Parathyroid adenoma (tissue), 2 donors: ENCODE results near the gene SEC31A.

ENCODE experiments used
- H2AFZ ChIP-seq: fragments of 300-600 bp; sonication (generic); one replicate; pipeline ENCODE4 v1.7.0; 2017; ENCODE audit warnings: antibody characterized with exemption, mild to moderate bottlenecking
- H3K27ac ChIP-seq: fragments of 300-600 bp; sonication (generic); one replicate; pipeline ENCODE4 v1.7.0; 2017
- H3K27me3 ChIP-seq: fragments of 300-600 bp; sonication (generic); one replicate; pipeline ENCODE4 v1.7.0; 2017; ENCODE audit warnings: low read length; ENCODE audit not compliant: control insufficient read depth, insufficient read depth
- H3K36me3 ChIP-seq: fragments of 300-600 bp; sonication (generic); one replicate; pipeline ENCODE4 v1.7.0; 2017; ENCODE audit warnings: low read length; ENCODE audit not compliant: control insufficient read depth, insufficient read depth
- H3K4me1 ChIP-seq: fragments of 300-600 bp; sonication (generic); one replicate; pipeline ENCODE4 v1.7.0; 2017; ENCODE audit warnings: control low read depth
- H3K4me2 ChIP-seq: fragments of 300-600 bp; sonication (generic); one replicate; pipeline ENCODE4 v1.7.0; 2017; ENCODE audit warnings: low read length
- H3K4me3 ChIP-seq: fragments of 300-600 bp; sonication (generic); one replicate; pipeline ENCODE4 v1.7.0; 2017; ENCODE audit warnings: low read depth, low read length
- H3K79me2 ChIP-seq: fragments of 300-600 bp; sonication (generic); one replicate; pipeline ENCODE4 v1.7.0; 2017; ENCODE audit warnings: control low read depth
- H3K9ac ChIP-seq: fragments of 300-600 bp; sonication (generic); one replicate; pipeline ENCODE4 v1.7.0; 2017; ENCODE audit warnings: mild to moderate bottlenecking
- H3K9me3 ChIP-seq: fragments of 300-600 bp; sonication (generic); one replicate; pipeline ENCODE4 v1.7.0; 2017; ENCODE audit warnings: low read length; ENCODE audit not compliant: control insufficient read depth
- CTCF ChIP-seq: fragments of 300-600 bp; sonication (generic); IDR thresholded peaks from one replicate; pipeline ENCODE4 v1.7.0; 2017; ENCODE audit warnings: antibody characterized with exemption, mild to moderate bottlenecking
- donor health status: primary hyperparathyroidism.

SEC31A gene

GRCh38 chr4:82890901-82891706 lies at the start of gene SEC31A:
Gene SEC31A (minus strand): TSS chr4:82891153. CDS start chr4:82881936, 9,217 bp downstream.
- peak within 1 kb of the TSS; percentile 70 for H2AFZ ChIP-seq
- H3K4me3 ChIP-seq = peak within 1 kb of the TSS; percentile 94
- H3K9ac ChIP-seq = peak within 1 kb of the TSS; percentile 67
- peaks cover 4% of the 10 kb centered on the region for H3K4me1 ChIP-seq
- no peak for TF ChIP-seq CTCF
- peaks cover 10% of the 10 kb centered on the region for H3K79me2 ChIP-seq
- peak within 1 kb of the TSS; percentile 96 for H3K4me2 ChIP-seq
- H3K9me3 ChIP-seq = no peaks in the 10 kb centered on the region
- no peaks in the 10 kb centered on the region for H3K36me3 ChIP-seq
- no peaks in the 10 kb centered on the region for H3K27me3 ChIP-seq
- H3K27ac ChIP-seq = peak within 1 kb of the TSS; percentile 86

GRCh38 chr4:82939414-82939813 lies 48.5 kb upstream of the SEC31A start:
- Histone ChIP-seq H3K4me1 (no peaks in the 10 kb centered on the region), H2AFZ (no peak overlapping the region), H3K36me3 (no peaks in the 10 kb centered on the region), H3K79me2 (no peaks in the 10 kb centered on the region), H3K9me3 (no peaks in the 10 kb centered on the region), H3K9ac (no peak overlapping the region), H3K4me2 (no peak overlapping the region), H3K27ac (no peak overlapping the region), H3K4me3 (no peak overlapping the region), H3K27me3 (no peaks in the 10 kb centered on the region)
- no peak for TF ChIP-seq CTCF

- no peak for TF ChIP-seq CTCF
- H2AFZ ChIP-seq = no peak overlapping the region
- H3K4me3 ChIP-seq = no peak overlapping the region
- no peaks in the 10 kb centered on the region for H3K36me3 ChIP-seq
- no peaks in the 10 kb centered on the region for H3K4me1 ChIP-seq
- H3K27ac ChIP-seq = no peak overlapping the region
- H3K9ac ChIP-seq = no peak overlapping the region
- H3K9me3 ChIP-seq = no peaks in the 10 kb centered on the region
- no peak overlapping the region for H3K4me2 ChIP-seq
- H3K79me2 ChIP-seq = no peaks in the 10 kb centered on the region
- no peaks in the 10 kb centered on the region for H3K27me3 ChIP-seq
Measured at GRCh38 chr4:82934441-82934840, 43.5 kb upstream of the SEC31A start.

- no peak overlapping the region for H3K27ac ChIP-seq
- no peak overlapping the region for H3K9ac ChIP-seq
- no peak overlapping the region for H2AFZ ChIP-seq
- no peak overlapping the region for H3K4me3 ChIP-seq
- H3K4me2 ChIP-seq = no peak overlapping the region
- H3K27me3 ChIP-seq = no peaks in the 10 kb centered on the region
- H3K4me1 ChIP-seq = no peaks in the 10 kb centered on the region
- no peaks in the 10 kb centered on the region for H3K9me3 ChIP-seq
- TF ChIP-seq CTCF = no peak
- no peaks in the 10 kb centered on the region for H3K36me3 ChIP-seq
- no peaks in the 10 kb centered on the region for H3K79me2 ChIP-seq
Measured at GRCh38 chr4:82930848-82931755, 40.1 kb upstream of the SEC31A start.
